GM12878 (cell line): ENCODE measurements around the gene FBXL12. TPM values are rescaled to one million over a fixed set of nuclear protein-coding genes. Genes with fewer than 3 reads are reported as not detected.
"Not testable (repeated sequence)": the region's sequence is repeated elsewhere in the genome, so short reads cannot be mapped to it uniquely, and the experiment has no call there.

Experiments used
- ATAC-seq: fragments of 200-7000 bp; cut with Tn5 transposase; 3 replicates; pipeline ENCODE4 v1.9.1; 2020; ENCODE audit warnings: mild to moderate bottlenecking, moderate library complexity
- BruUV-seq: library from RNA; stranded (reverse); fragments of 400-500 nt; replicated peaks from 2 replicates; lab custom pipeline; 2021; lab: Mats Ljungman, UMichigan
- CTCF ChIA-PET: fragments of 300-600 bp; sonication (Branson Sonifier 250); formaldehyde crosslinking; extraction: SDS; loops from one replicate; lab custom pipeline; 2021; ENCODE audit warnings: inconsistent platforms; lab: Yijun Ruan, JAX
- POLR2A ChIA-PET: fragments of 350-600 bp; formaldehyde crosslinking; extraction: SDS; loops from one replicate; lab custom pipeline; 2021; ENCODE audit warnings: inconsistent platforms; lab: Charles Lee
- RAD21 ChIA-PET: fragments of 300-600 bp; sonication (Branson Sonifier 250); formaldehyde crosslinking; loops from one replicate; lab custom pipeline; 2023; ENCODE audit warnings: antibody characterized with exemption; ENCODE audit not compliant: unreplicated experiment; lab: Charles Lee
- SMC1A ChIA-PET: fragments of 300-600 bp; sonication (Branson Sonifier 250); formaldehyde crosslinking; loops from one replicate; lab custom pipeline; 2023; ENCODE audit not compliant: unreplicated experiment, uncharacterized antibody; lab: Charles Lee
- DNase-seq: peaks from one replicate; pipeline ENCODE4 v3.0.0-alpha.2; 2011; ENCODE audit warnings: low read depth, low spot score
- FAIRE-seq: peaks from 3 replicates; lab custom pipeline; 2011; peaks lifted over from hg19 to GRCh38; lab: Jason Lieb, UNC
- H2AFZ ChIP-seq: 2 replicates; pipeline ENCODE4 v1.6.0; 2011; ENCODE audit warnings: low read depth, low read length, control low read depth; ENCODE audit not compliant: control insufficient read depth
- H3K27ac ChIP-seq: 2 replicates; pipeline ENCODE4 v1.5.1; 2011; ENCODE audit warnings: control low read depth; ENCODE audit not compliant: control insufficient read depth, insufficient read depth
- H3K27me3 ChIP-seq, 2 experiments: replicated peaks in 1 of 2; 2 replicates each; pipeline versions ENCODE4 v1.6.0 to v1.6.1; 2011; ENCODE audit warnings: low read length in 1 of 2; ENCODE audit not compliant: control insufficient read depth in 2 of 2, insufficient read depth in 2 of 2
- H3K36me3 ChIP-seq, 2 experiments: 2 replicates each; pipeline ENCODE4 v1.5.1; 2011; ENCODE audit warnings: low read length in 1 of 2; ENCODE audit not compliant: control insufficient read depth in 2 of 2, insufficient read depth in 2 of 2
- H3K4me1 ChIP-seq: 2 replicates; pipeline ENCODE4 v1.6.1; 2011; ENCODE audit warnings: mild to moderate bottlenecking, low read length, moderate library complexity, mixed read lengths; ENCODE audit not compliant: control insufficient read depth, insufficient read depth
- H3K4me2 ChIP-seq: 2 replicates; pipeline ENCODE4 v1.6.0; 2011; ENCODE audit warnings: control low read depth; ENCODE audit not compliant: control insufficient read depth, insufficient read depth
- H3K4me3 ChIP-seq: fragments of 200-600 bp; sonication (generic); 2 replicates; pipeline ENCODE4 v1.5.1; 2016
- H3K79me2 ChIP-seq: 2 replicates; pipeline ENCODE4 v1.6.0; 2011; ENCODE audit warnings: low read length; ENCODE audit not compliant: control insufficient read depth, insufficient read depth
- H3K9ac ChIP-seq: 2 replicates; pipeline ENCODE4 v1.8.0; 2011; ENCODE audit warnings: low read length, control low read depth, mixed read lengths; ENCODE audit not compliant: control insufficient read depth, insufficient read depth
- H3K9me3 ChIP-seq: replicated peaks from 3 replicates; pipeline ENCODE4 v1.5.1; 2011; ENCODE audit warnings: mild to moderate bottlenecking, low read length; ENCODE audit not compliant: control insufficient read depth, insufficient read depth
- H4K20me1 ChIP-seq: 2 replicates; pipeline ENCODE4 v1.6.0; 2011; ENCODE audit not compliant: control insufficient read depth, insufficient read depth
- FOXK2 ChIP-seq: fragments of 450-650 bp; IDR thresholded peaks from 2 replicates; pipeline ENCODE4 v1.6.1; 2017; ENCODE audit warnings: mild to moderate bottlenecking, moderate library complexity
- POLR2A ChIP-seq: IDR thresholded peaks from 2 replicates; pipeline ENCODE4 v1.6.1; 2011; ENCODE audit warnings: low read depth, mild to moderate bottlenecking, low read length
- POLR2AphosphoS5 ChIP-seq: IDR thresholded peaks from 2 replicates; pipeline ENCODE4 v1.6.1; 2011; ENCODE audit warnings: mild to moderate bottlenecking, low read length, inconsistent platforms
- RELA ChIP-seq: fragments of 450-650 bp; IDR thresholded peaks from 2 replicates; pipeline ENCODE4 v1.8.0; 2014; ENCODE audit warnings: borderline replicate concordance; ENCODE audit not compliant: partially characterized antibody
- SMAD5 ChIP-seq: IDR thresholded peaks from 2 replicates; pipeline ENCODE4 v1.6.1; 2016; ENCODE audit warnings: antibody characterized with exemption, low read depth
- TAF1 ChIP-seq: IDR thresholded peaks from 2 replicates; pipeline ENCODE4 v1.6.1; 2011; ENCODE audit warnings: mild to moderate bottlenecking, low read depth, low read length, borderline replicate concordance
- ZBED1 ChIP-seq: IDR thresholded peaks from 2 replicates; pipeline ENCODE4 v1.6.1; 2016; ENCODE audit warnings: borderline replicate concordance
- WGBS: methylation state at CpG from one replicate; pipeline ENCODE4 v1.1.6; 2016; ENCODE audit warnings: low lambda C conversion rate; ENCODE audit not compliant: insufficient replicate concordance, insufficient coverage; ENCODE audit errors: missing lambda C conversion rate; 5-methylcytosine and 5-hydroxymethylcytosine counted together
- in situ Hi-C: fragments of 300-500 bp; cut with MboI; formaldehyde crosslinking; loops from 9 replicates; pipeline ENCODE4 v1.14.3; 2018; ENCODE audit warnings: mixed read lengths
- intact Hi-C: fragments of 100-400 bp; cut with micrococcal nuclease; formaldehyde crosslinking; loops from one replicate; pipeline ENCODE4 v1.14.2; 2022; ENCODE audit not compliant: unreplicated experiment
- polyA plus RNA-seq, 11 experiments: library from polyadenylated mRNA; depleted of rRNA in 4 of 11; unstranded in 6 of 11; stranded (reverse) in 5 of 11; fragments of >200 nt; fragmentation: Nextera tagmentation in 4 of 11; fragmentation: Illumina TruSeq in 1 of 11; extraction: Ambion mirVana in 4 of 11; extraction: Trizol in 1 of 11; gene quantifications; 1 replicate in 1 of 11; 2 replicates in 10 of 11; pipeline versions ENCODE4 v1.2.1 to v1.2.3, GENCODE V29; 2011 to 2016; ENCODE audit warnings: inconsistent platforms in 2 of 11, missing spikeins in 2 of 11, low read depth in 1 of 11
- total RNA-seq, 4 experiments: library from RNA; depleted of rRNA in 3 of 4; stranded (reverse); fragments of >200 nt in 3 of 4; fragmentation: Illumina TruSeq in 1 of 4; extraction: Trizol in 1 of 4; gene quantifications; 2 replicates each; pipeline versions ENCODE4 v1.2.1 to v1.2.3, GENCODE V29; 2013 to 2021
- TF ChIP-seq, protein P1 (sequence below): IDR thresholded peaks from 2 replicates; pipeline ENCODE4 v1.6.1; 2011; ENCODE audit warnings: borderline replicate concordance, low read depth, mild to moderate bottlenecking, moderate library complexity, low read length; ENCODE audit not compliant: insufficient read depth, poor library complexity, severe bottlenecking

Gene FBXL12
- total and polyA plus RNA-seq, 10 of the 15 experiments (the other 5 are each of a cell fraction or from before 2014, with no cell fraction given), result 1.4 to 40.0 (median 23.2) TPM

GRCh38 chr19:9785367-9786331 lies 33.2 kb downstream of the FBXL12 start (continued):
- TF ChIP-seq SMAD5 (no peak), RELA (no peak), TAF1 (peak; percentile 20; the same call in 1 of the 2 replicates), ZBED1 (no peak), POLR2AphosphoS5 (peak; percentile 45; the same call in 1 of the 2 replicates), POLR2A (peak; percentile 77), FOXK2 (no peak)
- TF ChIP-seq, protein P1, sequence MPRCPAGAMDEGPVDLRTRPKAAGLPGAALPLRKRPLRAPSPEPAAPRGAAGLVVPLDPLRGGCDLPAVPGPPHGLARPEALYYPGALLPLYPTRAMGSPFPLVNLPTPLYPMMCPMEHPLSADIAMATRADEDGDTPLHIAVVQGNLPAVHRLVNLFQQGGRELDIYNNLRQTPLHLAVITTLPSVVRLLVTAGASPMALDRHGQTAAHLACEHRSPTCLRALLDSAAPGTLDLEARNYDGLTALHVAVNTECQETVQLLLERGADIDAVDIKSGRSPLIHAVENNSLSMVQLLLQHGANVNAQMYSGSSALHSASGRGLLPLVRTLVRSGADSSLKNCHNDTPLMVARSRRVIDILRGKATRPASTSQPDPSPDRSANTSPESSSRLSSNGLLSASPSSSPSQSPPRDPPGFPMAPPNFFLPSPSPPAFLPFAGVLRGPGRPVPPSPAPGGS, result no peak
- TF ChIP-seq, all 136 proteins: peak for 9

DNA sequence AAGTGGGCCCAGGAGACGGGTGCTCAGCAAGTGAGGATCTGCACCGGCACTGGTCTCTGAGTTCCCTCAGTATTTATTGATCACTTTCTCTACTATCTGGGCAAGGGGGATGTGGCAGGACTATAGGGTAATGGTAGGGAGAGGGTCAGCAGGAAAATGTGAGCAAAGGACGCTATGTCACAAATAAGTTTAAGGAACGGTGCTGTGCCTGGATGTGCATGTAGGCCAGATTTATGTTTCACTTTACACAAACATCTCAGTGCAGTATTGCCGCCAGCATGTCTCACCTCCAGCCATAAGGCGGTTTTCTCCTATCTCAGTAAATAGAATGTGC lies 34.7 kb downstream of the FBXL12 start:
- H3K36me3 ChIP-seq, DNase-seq, H4K20me1 ChIP-seq, H2AFZ ChIP-seq, in situ Hi-C loops, H3K4me3 ChIP-seq, FAIRE-seq, H3K79me2 ChIP-seq, ATAC-seq, H3K27me3 ChIP-seq, RAD21 ChIA-PET, BruUV-seq, H3K9me3 ChIP-seq, H3K27ac ChIP-seq, H3K4me2 ChIP-seq, H3K9ac ChIP-seq, intact Hi-C loops, SMC1A ChIA-PET, POLR2A ChIA-PET, CTCF ChIA-PET, H3K4me1 ChIP-seq: not testable (repeated sequence)
- WGBS, result 96% methylated on average over 6 of the region's 6 CpGs
